Measurements from ENCODE around the gene SYCP2L.

DNA sequence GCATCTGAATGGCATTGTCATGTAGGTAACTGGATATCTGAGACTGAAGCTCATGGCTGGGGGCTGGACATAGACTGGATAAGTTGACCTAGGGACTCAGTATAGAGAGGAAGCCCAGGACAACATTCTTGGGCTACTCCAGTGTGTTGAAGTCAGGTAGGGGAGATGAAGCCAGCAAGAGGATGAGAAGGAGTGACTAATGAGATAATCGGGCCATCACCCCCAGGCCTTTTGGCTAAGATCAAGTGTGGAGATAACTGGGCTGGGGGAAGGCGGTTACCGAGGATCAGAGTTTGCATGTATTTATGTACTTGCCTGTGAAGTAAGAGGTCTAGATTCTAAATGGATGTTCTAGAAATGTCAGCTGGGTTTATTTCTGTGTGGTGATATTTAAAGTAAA is 83.9 kb downstream of the SYCP2L start:
- TF ChIP-seq MAFK (IDR thresholded peaks at IDR 0.05; ENCODE audit: partially characterized antibody): no peak
- no peak for TF ChIP-seq CEBPB (IDR thresholded peaks at IDR 0.05)
- TF ChIP-seq CHD2 (IDR thresholded peaks at IDR 0.05; ENCODE audit: low read length, partially characterized antibody): no peak
- TF ChIP-seq CTCF (IDR thresholded peaks at IDR 0.05): no peak
- TF ChIP-seq REST (IDR thresholded peaks at IDR 0.05): no peak
- TF ChIP-seq EP300 (IDR thresholded peaks at IDR 0.05): no peak
- no peak for TF ChIP-seq RCOR1 (IDR thresholded peaks at IDR 0.05; ENCODE audit: low read depth, low read length)
- no peak for TF ChIP-seq KDM1A (IDR thresholded peaks at IDR 0.05; ENCODE audit: low read depth)
- TF ChIP-seq MAX (IDR thresholded peaks at IDR 0.05): no peak
- TF ChIP-seq JUNB (IDR thresholded peaks at IDR 0.05): no peak
- no peak for TF ChIP-seq GATA3 (IDR thresholded peaks at IDR 0.05; ENCODE audit: borderline replicate concordance)
- no peak for TF ChIP-seq POLR2A (IDR thresholded peaks at IDR 0.05; ENCODE audit: low read length)
- no peak for TF ChIP-seq USF2 (IDR thresholded peaks at IDR 0.05)
- no peak for TF ChIP-seq ZC3H11A (IDR thresholded peaks at IDR 0.05)

Measured in A549 (cell line).